CD4-positive, alpha-beta T cell treated with Interleukin-12 subunit alpha and Interleukin-12 subunit beta, for 1 hour (primary cell): ENCODE data around the gene NOS3.

Experiments used
- DNase-seq: peaks from one replicate; pipeline ENCODE4 v3.0.0-alpha.2; 2020

The NOS3 gene

GRCh38 chr7:150981644-150982043 is 9.2 kb upstream of the NOS3 start:
- no peak for DNase-seq

- no peak for DNase-seq
These were observed 8.5 kb upstream of the NOS3 start for GRCh38 chr7:150982351-150982750.

- peak; percentile 56 for DNase-seq
These were observed 6.9 kb upstream of the NOS3 start for GRCh38 chr7:150983893-150984368.

GRCh38 chr7:150986099-150986512 is 4.7 kb upstream of the NOS3 start:
- peak; percentile 66 for DNase-seq

- no peak for DNase-seq
These were observed 4.3 kb upstream of the NOS3 start for GRCh38 chr7:150986556-150986955.

GRCh38 chr7:150988230-150989226 is 2.3 kb upstream of the NOS3 start:
- peak; percentile 76 for DNase-seq

GRCh38 chr7:150989456-150989855 is 1.4 kb upstream of the NOS3 start:
- no peak for DNase-seq

GRCh38 chr7:150992051-150992640 is 1.3 kb downstream of the NOS3 start:
- no peak for DNase-seq

GRCh38 chr7:150992833-150993302 is 2.1 kb downstream of the NOS3 start:
- no peak for DNase-seq

- no peak for DNase-seq
These were observed 2.7 kb downstream of the NOS3 start for GRCh38 chr7:150993511-150993910.

GRCh38 chr7:150994141-150994837 is 3.5 kb downstream of the NOS3 start:
- no peak for DNase-seq

- no peak for DNase-seq
These were observed 4.2 kb downstream of the NOS3 start for GRCh38 chr7:150994838-150995510.

GRCh38 chr7:150996376-150997074 is 5.7 kb downstream of the NOS3 start:
- no peak for DNase-seq

- no peak for DNase-seq
These were observed 6.3 kb downstream of the NOS3 start for GRCh38 chr7:150997075-150997511.

- DNase-seq: no peak
These were observed 7.0 kb downstream of the NOS3 start for GRCh38 chr7:150997817-150998216.

GRCh38 chr7:150998341-150998740 is 7.5 kb downstream of the NOS3 start:
- DNase-seq: no peak

- no peak for DNase-seq
These were observed 8.2 kb downstream of the NOS3 start for GRCh38 chr7:150999001-150999400.

GRCh38 chr7:150999497-151000230 is 8.8 kb downstream of the NOS3 start:
- DNase-seq: peak; percentile 56

- DNase-seq: no peak
These were observed 10.2 kb downstream of the NOS3 start for GRCh38 chr7:151000897-151001495.

GRCh38 chr7:151001546-151001945 is 10.7 kb downstream of the NOS3 start:
- DNase-seq: no peak

- DNase-seq: no peak
These were observed 12.8 kb downstream of the NOS3 start for GRCh38 chr7:151003572-151003971.
